ENCODE measurements around the gene GFI1B. TPM values are rescaled to one million over a fixed set of nuclear protein-coding genes. Genes with fewer than 3 reads are reported as not detected.

Gene GFI1B
- not detected for total RNA-seq

DNA sequence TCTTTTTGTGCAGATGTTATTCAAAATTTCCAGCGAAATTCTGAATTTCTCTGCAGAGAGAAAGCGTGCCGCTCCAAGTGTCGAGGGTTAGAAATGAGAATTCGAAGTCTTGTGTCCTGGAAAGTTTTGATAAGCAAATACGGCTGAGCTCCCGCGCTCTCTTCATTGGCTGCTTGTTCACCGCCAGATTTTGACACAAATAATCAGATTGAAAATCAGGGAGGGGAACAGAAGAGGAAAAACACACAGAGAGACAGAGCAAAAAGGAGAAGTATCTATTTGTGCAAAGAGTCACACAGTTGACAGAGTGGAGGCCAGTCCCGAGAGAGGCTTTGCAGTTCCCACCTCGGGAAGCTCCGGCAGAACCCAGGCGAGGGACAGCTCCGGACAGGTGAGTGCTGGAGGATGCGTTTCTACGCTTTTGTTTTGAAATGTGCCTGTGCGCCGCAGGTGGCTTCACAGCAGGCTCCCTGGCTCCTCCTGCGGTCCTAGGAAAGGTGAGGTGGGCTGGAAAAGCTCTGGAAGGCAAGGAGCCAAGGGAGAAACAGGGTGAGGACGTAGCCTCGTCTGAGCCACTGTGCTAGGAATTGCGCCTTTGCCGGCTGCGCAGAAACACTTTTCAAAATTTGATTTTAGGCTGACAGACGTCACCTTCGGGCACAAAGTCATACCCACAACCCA, at the start of gene GFI1B:
Gene GFI1B, plus strand, starts transcription at position 244 of the 681 bp plus-strand sequence. CDS start 7,985 bp downstream, outside the sequence.
- Histone ChIP-seq H3K9me3 (no peaks in the 10 kb centered on the region), H3K27me3 (peaks cover 85% of the 10 kb centered on the region), H3K4me3 (no peak within 1 kb of the TSS), H3K4me1 (no peaks in the 10 kb centered on the region), H3K27ac (no peak within 1 kb of the TSS), H3K36me3 (no peaks in the 10 kb centered on the region)
- WGBS, 2 donors (ENCODE audit: low coverage in 1 of 2): 20 to 36% methylated on average over 12 to 15 of the region's 26 CpGs
- no peak for TF ChIP-seq POLR2A (IDR thresholded peaks at IDR 0.05)
- TF ChIP-seq EP300 (IDR thresholded peaks at IDR 0.05): no peak
- ATAC-seq: no peak

DNA sequence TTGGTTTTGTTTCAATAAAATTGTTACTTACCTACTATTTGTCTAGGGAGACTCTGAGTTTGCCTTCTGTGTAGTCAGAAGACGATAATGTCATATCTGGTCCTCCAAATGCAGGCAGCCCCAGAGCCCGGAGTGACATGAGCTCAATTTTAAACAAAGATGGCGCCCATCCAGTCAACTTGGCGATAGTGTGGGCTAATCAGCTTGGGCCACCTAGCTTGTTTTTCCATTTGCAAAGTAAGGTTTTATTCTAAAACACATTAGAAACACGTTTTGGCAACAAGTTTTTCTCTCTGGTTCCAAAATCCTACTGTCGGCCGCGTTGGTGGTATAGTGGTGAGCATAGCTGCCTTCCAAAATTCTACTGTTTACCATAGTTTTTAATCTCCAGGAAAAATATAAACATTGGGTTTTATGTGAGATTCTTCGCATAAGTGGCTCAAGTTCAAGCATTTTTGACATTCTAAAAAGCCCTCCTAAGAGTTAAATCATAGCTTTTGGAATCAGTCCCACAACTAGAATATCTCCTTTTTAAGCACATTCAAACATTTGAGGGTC, 47.2 kb upstream of the GFI1B start:
- H3K27ac ChIP-seq: no peak overlapping the region
- peaks cover 0 to 76% of the 10 kb centered on the region in 2 donors for H3K36me3 ChIP-seq
- no peak for TF ChIP-seq POLR2AphosphoS5 (IDR thresholded peaks at IDR 0.05)
- no peak for TF ChIP-seq EP300 (IDR thresholded peaks at IDR 0.05)
- TF ChIP-seq POLR2A (IDR thresholded peaks at IDR 0.05): no peak
- TF ChIP-seq, protein P1, sequence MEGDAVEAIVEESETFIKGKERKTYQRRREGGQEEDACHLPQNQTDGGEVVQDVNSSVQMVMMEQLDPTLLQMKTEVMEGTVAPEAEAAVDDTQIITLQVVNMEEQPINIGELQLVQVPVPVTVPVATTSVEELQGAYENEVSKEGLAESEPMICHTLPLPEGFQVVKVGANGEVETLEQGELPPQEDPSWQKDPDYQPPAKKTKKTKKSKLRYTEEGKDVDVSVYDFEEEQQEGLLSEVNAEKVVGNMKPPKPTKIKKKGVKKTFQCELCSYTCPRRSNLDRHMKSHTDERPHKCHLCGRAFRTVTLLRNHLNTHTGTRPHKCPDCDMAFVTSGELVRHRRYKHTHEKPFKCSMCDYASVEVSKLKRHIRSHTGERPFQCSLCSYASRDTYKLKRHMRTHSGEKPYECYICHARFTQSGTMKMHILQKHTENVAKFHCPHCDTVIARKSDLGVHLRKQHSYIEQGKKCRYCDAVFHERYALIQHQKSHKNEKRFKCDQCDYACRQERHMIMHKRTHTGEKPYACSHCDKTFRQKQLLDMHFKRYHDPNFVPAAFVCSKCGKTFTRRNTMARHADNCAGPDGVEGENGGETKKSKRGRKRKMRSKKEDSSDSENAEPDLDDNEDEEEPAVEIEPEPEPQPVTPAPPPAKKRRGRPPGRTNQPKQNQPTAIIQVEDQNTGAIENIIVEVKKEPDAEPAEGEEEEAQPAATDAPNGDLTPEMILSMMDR (IDR thresholded peaks at IDR 0.05): no peak
- no peak overlapping the region for H3K4me3 ChIP-seq
- WGBS, 2 donors (ENCODE audit: low coverage in 1 of 2): 81 to 90% methylated on average over 8 to 9 of the region's 9 CpGs
- H3K4me1 ChIP-seq: no peaks in the 10 kb centered on the region
- no peak for ATAC-seq
- H3K27me3 ChIP-seq: no peaks in the 10 kb centered on the region
- no peaks in the 10 kb centered on the region for H3K9me3 ChIP-seq

DNA sequence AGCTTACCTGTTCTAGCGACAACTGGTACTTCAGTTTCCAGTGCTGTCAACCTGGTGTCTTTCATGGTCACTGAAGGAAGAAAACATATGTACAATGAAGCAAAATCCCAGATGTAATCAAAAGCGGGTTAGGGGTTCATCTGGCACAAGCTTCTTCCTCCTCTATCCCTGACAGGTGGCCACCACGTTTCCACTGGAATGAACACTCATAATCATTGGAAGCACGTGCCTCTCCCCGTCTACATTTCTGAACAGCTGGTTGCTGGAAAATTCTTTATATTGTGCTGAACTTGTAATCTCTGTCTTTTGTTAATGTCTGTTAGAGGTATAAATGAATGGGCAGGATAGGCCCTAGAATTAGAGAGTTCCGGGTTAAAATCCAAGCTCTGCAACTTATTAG, 43.5 kb upstream of the GFI1B start:
- 65% methylated on average over 6 of the region's 6 CpGs for WGBS, 2 donors (ENCODE audit: low coverage in 1 of 2)
- no peak for ATAC-seq
- no peak for TF ChIP-seq EP300 (IDR thresholded peaks at IDR 0.05)
- TF ChIP-seq, protein P1 (IDR thresholded peaks at IDR 0.05): no peak
- TF ChIP-seq POLR2AphosphoS5 (IDR thresholded peaks at IDR 0.05): no peak
- no peak overlapping the region for H3K27ac ChIP-seq
- H3K4me1 ChIP-seq: no peaks in the 10 kb centered on the region
- H3K4me3 ChIP-seq: no peak overlapping the region
- peaks cover 0 to 38% of the 10 kb centered on the region in 2 donors for H3K36me3 ChIP-seq
- H3K27me3 ChIP-seq: no peaks in the 10 kb centered on the region
- H3K9me3 ChIP-seq: no peaks in the 10 kb centered on the region

DNA sequence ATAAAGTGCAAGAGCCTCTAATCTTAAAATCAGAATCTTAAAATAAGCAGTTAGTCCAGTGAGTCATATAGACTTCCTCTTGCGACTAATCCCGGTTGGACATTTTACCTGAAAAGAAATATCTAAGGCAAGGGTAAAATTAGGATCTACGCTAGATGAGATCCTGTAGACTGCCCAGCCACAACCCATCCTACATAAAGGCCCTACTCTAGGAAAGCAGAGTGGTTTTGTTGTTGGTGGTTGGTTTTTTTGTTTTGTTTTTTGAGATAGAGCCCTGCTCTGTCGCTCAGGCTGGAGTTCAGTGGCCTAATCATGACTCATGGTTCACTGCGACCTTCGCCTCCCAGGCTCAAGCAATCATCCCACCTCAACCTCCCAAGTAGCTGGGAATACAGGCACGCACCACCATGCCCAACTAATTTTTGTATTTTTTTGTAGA, 41.0 kb upstream of the GFI1B start:
- no peaks in the 10 kb centered on the region for H3K9me3 ChIP-seq
- no peaks in the 10 kb centered on the region for H3K27me3 ChIP-seq
- WGBS, 2 donors (ENCODE audit: low coverage in 1 of 2): 97 to 100% methylated on average over 3 to 7 of the region's 7 CpGs
- peaks cover 1 to 10% (median 2%) of the 10 kb centered on the region in 3 donors for H3K4me1 ChIP-seq
- no peak for TF ChIP-seq EP300 (IDR thresholded peaks at IDR 0.05)
- TF ChIP-seq POLR2AphosphoS5 (IDR thresholded peaks at IDR 0.05): no peak
- TF ChIP-seq, protein P1 (IDR thresholded peaks at IDR 0.05): no peak
- TF ChIP-seq POLR2A (IDR thresholded peaks at IDR 0.05): no peak
- H3K4me3 ChIP-seq: no peak overlapping the region
- ATAC-seq: no peak
- peaks cover 0 to 21% of the 10 kb centered on the region in 2 donors for H3K36me3 ChIP-seq
- H3K27ac ChIP-seq: no peak overlapping the region

DNA sequence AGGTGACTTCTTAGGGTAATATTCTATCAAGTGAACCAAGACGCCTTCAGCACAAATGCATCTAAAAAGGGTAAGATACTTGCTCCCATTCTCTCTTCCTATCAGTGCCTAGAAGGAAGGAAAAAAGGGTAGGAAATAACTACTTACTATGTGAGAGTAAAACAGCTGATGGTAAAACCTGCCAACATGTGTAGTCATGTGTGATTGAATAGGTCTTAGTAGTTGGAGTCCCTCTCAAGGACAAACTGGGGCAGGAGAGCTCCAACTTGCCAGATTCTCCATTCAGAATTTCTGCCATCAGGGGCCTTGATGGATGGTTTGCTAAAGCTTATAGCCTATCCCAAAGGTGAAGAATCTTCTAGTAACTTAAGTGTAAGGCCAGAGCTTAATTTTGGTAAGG, 39.3 kb upstream of the GFI1B start:
- 88 to 100% methylated on average over 1 of the region's 1 CpG for WGBS, 2 donors (ENCODE audit: low coverage in 1 of 2)

More for the DNA sequence above, 39.3 kb upstream of the GFI1B start:
- H3K36me3 ChIP-seq: peaks cover 0 to 7% of the 10 kb centered on the region in 2 donors
- H3K9me3 ChIP-seq: no peaks in the 10 kb centered on the region
- no peak overlapping the region for H3K4me3 ChIP-seq
- H3K4me1 ChIP-seq: peaks cover 5 to 26% (median 12%) of the 10 kb centered on the region in 3 donors
- no peak overlapping the region for H3K27ac ChIP-seq
- ATAC-seq: no peak
- H3K27me3 ChIP-seq: no peaks in the 10 kb centered on the region
- TF ChIP-seq POLR2A (IDR thresholded peaks at IDR 0.05) (no peak), EP300 (IDR thresholded peaks at IDR 0.05) (no peak), POLR2AphosphoS5 (IDR thresholded peaks at IDR 0.05) (no peak)
- TF ChIP-seq, protein P1 (IDR thresholded peaks at IDR 0.05): no peak
